ENCODE results near the gene STARD9.
A peak's percentile ranks its signal among the peaks of the same experiment; 100 is the strongest.
"Not testable (repeated sequence)": the region's sequence is repeated elsewhere in the genome, so short reads cannot be mapped to it uniquely, and the experiment has no call there.

The STARD9 gene

DNA sequence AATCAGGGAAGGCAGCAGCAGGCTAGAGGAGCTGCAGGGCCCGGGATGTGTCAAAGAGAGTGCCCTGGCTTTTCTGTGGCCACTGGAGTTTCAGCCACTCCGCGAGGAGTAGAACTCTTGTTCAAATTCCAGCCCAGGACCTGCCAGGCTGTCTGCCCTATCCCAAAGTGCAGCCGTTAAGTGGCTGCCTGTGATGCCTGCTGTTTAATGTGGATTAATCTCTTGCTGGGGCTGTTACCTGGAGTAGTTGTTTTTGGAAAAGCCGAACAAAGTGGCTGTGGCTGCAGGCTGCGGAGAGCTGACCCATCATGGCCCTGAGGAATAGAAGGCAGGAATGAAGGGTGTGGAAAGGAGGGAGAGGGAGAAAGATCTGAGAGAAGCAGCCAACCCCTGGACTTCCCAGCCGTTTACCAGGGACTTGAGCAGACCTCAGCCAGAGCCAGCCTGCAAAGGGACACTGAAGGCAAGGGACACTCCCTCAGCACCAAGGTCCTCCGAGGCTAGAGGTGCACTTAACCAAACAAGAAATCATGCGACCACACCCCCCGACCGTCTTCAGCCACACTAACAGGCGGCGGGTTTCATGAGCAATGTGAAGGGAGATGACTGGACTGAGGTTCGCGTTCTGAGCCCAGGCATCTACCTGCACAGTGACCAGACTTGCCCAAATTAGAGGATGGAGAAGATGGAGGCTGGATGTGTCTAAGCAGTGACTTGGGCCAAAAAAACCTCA lies 156.9 kb downstream of the STARD9 start:
- no peak for DNase-seq

DNA sequence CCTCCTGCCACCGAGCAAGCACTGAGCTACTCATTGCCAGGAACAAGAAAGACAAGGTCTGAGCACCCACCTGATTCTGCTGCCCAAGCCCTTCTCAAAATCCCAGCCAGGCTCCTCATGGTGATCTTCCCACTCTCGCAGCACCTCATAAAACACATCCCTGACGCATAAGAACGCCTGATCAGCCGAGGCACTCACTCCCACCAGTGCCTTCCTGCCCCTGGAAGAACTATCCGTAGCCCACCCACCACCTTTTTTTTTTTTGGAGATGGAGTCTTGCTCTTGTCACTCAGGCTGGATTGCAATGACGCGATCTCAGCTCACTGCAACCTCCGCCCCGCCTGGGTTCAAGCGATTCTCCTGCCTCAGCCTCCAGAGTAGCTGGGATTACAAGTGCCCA lies 157.6 kb downstream of the STARD9 start:
- no peak for DNase-seq

DNA sequence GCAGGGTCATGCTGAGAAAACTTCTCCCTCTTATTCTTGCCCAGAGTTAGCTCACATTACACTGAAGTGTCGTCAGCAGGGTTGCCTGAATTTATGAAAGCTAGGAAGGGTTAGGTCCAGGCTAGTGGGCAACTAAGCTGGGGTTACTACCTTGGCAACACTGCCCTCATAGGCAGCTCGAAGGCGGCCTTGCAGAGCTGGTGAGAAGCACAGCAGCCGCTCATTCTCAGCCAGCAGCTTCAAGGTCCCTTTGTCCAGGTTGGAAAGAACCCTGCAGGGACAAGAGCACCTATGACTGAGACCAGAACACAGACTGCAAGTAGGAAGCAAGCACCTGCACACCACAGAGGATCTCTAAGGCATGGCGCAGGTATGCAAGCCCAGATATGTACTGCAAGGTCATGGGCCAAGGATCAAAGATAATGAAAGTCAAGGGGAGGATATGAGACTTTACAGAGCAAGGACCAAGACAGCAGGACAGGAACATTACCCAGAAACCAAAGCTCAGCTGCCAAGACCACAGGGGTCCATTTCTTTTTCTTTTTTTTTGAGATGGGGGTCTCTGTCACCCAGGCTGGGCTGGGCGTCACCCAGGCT lies 158.8 kb downstream of the STARD9 start:
- DNase-seq, result no peak

DNA sequence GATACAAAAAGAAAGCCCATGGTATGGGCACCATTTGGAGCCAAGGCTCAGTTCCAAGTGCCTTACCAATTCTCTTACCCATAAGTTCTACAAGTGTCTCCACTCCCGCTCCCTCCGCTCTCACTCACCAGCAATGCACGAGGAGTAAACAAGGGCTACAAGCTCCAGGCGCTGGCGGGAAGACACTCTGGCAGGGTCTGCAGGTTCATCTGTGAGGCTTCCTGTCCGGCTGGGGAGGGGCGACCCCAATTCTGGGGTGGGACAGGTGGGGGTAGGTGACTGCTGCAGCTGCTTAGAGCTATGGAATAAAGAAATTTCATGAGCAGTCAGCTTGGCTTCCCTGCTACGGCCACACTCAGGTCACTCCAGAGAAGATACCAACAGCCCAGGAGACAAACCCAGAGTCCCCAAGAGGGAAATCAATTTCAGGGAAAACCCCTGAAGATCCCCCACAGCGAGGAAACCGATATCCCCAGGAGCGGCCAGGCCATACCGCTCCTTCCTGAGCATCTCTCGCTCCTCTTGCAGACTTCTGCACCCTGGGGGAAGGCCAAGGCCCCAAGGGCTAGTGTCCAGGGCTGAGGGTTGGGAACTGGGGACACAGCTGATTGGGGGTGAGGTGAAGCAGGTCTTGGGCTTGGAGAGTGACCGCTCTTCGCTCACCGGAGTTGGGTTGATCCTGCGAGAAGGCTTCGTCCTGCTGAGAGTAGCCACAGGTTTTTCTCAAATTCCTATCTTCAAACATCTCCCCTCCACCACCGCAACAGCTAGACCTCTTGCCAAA lies 160.2 kb downstream of the STARD9 start:
- DNase-seq, result no peak

DNA sequence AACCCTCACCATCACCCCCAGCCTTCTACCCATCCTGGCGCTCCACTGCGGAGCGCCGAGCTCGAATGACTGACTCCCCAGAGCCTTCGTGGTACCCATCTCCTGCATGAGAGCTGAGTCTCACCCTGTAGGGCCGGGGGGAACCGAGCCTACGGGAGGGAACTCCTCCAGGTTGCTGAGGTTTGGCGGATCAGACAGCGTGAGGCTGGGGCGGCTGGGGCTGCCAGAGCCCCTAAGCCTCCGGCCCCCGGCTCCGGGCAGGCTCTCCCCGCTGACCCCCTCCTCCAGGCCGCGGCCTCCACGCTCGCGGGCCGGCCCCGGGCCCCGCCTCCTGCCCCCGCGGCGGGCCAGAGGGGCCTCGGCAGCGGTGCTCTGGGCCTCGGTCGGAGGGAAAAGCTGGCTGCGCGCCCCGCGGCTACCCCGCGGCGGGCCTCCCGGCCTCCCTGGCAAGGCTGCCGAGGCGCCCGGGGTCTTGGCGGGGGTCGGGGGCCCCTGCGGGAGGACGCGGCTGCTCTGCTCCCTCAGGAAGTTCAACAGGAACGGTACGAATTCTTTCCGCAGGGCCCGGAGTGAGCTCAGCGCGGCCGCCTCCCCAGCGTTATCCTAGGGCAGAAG lies 160.9 kb downstream of the STARD9 start:
- peak; percentile 66 for DNase-seq

DNA sequence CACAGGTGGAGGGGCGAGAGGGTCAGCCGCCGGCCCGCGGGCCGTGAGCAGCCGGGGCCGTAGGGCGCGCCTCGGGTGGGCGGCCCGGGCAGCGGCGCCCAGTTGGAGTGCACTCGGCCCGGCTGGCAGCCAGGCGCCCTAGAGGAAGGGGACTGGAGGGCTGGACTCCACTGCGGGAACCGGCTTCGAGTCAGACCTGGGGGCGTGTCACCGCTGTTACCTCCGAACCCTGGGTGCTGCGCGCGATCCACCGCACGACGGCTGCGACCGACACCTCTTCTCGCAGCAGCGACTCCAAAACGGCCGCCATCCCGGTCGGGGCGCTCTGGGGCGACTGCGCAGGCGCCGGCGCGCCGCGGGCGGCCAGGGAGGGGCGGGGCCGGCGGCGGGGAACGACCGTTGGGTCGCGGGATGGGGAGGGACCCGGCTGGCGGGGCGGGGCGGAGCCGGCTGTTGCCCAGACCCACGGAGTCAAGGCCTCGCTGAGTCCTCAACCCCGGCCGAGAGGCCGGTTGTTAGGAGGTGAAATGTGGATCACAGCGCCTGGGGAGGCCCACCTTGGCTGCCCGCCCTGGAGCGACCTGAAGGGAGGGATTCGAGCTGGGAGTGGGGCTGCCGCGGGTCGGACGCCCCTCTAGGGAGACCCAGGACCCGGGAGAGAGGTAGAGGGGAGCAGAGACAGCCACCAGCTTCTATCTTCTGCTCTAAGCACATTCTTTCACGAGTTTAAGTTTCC lies 161.6 kb downstream of the STARD9 start, which contains the start of gene CDAN1:
TSS of gene CDAN1 (minus strand) at position 336 of the 736 bp plus-strand sequence. CDS start at position 310, 26 bp downstream.
- peak; percentile 98 for DNase-seq

DNA sequence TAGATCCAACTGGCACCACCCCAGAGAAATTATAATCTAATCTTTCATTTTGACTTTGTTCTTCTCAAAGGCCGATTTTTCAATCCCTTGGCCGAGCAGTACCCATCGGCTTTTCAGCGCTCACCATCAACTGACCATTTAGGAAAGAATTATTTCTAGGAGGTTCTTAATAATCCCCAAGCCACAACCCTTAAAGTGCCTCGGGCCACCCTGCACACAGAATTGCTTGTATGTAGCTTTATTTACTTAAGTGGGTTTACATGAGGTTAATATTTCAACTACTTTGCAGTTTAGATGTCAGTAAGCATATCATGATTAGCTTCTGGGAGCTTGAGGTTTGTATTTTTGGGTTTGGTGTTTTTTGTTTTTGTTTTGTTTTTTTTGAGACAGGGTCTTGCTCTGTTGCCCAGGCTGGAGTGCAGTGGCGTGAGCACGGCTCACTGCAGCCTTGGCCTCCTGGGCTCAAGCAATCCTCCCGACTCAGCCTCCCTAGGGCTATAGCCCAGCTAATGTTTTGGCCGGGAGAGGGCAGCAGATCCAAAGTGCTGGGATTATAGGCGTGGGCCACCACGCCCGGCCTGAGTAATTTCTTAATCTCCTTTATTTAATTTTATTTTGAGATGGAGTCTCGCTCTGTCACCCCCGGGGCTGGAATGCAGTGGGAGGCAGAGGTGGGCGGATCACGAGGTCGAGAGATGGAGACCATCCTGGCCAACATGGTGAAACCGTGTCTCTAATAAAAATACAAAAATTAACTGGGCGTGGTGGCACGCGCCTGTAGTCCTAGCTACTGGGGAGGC lies 162.3 kb downstream of the STARD9 start:
- no peak for DNase-seq

DNA sequence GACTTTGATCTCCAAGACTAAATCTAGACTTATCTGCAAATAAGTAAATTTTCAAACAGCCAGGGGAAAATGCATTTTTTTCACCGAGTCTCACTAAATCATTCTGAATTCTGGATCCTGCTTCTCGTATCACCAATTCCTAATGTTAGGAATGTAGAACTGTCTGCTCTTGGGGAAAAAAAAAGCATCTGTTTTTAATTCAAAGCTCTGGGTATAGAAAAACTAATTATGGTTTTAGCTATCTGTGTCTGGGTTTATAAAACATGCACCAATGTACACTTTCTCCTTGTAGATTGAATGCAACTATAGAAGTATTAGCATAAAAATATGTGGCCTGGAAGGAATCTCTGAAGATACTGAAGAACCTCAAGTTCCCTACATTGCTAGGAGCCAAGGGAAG lies 166.3 kb downstream of the STARD9 start:
- no peak for DNase-seq

DNA sequence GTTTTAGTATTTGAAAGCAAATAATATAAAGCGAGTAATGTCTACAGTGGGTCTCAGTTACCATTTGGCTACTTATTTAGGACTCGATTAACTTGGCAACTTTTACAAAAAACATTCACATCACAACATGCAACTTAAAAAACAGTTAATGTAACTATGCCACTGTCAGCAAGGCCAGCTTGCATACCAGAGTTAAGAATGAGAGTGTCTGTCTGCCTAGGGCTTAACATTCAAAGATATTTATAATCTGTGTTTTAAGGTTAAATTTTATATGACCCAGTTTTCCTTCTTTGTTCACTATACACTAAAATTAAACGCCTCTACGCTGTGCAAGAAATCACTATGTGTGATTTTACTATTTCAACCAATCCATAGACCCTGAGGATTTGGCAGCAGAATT lies 166.7 kb downstream of the STARD9 start:
- DNase-seq, result no peak

DNA sequence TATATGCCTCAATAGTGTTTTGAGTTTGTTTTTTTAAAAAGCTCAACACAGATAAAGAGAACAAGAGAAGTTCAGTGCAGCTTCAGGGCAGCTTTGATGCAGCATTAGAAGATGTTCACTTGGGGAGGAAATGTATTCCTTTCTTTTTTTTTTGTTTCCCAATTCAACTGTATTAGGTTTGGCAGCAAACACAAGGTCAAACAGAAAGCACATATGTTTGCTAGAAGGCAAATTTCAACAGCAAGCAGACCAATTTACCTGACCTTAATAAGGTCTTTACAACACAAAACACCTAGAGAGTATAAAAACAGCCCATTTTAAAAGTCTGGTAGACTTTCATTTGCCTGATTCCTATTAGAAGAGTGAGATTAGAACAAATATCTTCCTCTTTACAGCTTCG lies 168.8 kb downstream of the STARD9 start:
- DNase-seq, result no peak

DNA sequence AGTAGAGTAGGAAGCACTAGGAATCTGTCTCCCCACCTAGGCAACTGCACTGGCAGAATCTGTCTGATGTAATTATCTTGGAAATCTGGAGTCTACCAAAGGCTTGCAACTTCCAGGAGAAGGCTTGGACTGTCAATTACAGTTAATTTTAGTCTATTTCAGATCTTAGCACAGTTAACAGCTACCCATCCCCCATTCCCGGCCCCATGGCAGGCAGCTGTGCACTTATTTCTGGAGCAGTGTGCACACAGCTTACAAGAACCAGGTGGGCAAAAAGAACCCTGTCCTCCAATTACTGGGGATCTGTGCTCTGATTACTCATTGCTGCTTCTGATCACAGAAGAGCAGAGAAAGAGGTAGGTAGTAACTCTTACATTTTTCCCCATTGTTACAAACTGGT lies 173.9 kb downstream of the STARD9 start:
- DNase-seq, result no peak

DNA sequence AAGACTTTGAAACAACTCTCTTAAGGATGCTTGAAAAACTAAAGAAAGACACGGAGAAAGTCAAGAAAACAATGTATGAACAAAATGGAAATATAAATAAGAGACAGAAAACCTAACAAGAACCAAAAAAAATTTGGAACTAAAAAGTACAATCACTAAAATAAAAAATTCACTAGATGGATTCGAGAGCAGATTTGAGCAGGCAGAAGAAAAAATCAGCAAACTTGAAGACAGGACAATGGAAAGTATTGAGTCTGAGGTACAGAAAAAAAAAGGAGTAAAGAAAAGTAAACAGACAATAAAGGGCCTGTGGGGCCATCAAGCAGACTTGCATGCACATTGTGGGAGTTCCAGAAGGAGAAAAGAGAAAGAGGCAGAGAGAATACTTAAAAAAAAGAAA lies 174.9 kb downstream of the STARD9 start:
- no peak for DNase-seq

DNA sequence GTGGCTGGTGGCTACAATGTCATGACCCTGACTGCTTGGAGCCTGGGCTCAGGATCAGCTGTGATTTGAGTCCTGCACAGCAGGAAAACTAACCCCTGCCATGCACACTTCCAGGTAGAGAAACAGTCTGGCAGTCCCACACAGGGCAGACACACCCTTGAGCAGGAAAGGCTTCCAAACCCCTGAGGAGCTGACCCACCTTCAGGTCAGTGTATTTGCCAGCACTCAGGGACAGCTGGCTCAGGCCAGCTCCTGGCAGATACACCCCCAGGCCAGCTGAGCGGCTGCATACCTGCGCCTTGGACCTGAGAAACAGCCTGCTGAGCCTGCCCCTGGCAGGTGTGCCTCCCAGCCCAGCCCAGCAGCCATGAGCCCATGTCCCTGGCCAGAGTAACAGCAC lies 183.7 kb downstream of the STARD9 start:
- DNase-seq, result no peak

DNA sequence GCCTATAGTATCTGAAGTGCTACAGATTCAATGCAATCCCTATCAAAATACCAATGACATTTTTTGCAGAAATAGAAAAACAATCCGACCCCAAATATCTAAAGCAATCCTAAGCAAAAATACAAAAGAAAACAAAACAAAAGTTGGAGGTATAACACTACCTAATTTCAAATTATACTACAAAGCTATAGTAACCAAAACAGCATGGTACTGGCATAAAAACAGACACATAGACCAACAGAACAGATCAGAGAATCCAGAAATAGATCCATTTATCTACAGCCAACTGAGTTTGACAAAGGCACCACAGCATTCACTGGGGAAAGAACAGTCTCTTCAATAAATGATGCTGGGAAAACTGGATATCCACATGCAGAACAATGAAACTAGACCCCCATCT lies 185.4 kb downstream of the STARD9 start:
- no peak for DNase-seq

DNA sequence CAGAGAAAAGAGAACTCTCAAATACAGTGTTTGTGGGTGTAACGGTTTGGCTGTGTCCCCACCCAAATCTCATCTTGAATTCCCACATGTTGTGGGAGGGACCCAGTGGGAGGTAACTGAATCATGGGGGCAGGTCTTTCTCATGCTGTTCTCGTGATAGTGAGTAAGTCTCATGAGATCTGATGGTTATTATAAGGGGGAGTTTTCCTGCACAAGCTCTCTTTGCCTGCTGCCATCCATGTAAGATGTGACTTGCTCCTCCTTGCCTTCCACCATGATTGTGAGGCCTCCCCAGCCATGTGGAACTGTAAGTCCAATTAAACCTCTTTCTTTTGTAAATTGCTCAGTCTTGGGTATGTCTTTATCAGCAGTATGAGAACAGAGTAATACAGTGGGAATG lies 186.4 kb downstream of the STARD9 start:
- not testable (repeated sequence) for DNase-seq

DNA sequence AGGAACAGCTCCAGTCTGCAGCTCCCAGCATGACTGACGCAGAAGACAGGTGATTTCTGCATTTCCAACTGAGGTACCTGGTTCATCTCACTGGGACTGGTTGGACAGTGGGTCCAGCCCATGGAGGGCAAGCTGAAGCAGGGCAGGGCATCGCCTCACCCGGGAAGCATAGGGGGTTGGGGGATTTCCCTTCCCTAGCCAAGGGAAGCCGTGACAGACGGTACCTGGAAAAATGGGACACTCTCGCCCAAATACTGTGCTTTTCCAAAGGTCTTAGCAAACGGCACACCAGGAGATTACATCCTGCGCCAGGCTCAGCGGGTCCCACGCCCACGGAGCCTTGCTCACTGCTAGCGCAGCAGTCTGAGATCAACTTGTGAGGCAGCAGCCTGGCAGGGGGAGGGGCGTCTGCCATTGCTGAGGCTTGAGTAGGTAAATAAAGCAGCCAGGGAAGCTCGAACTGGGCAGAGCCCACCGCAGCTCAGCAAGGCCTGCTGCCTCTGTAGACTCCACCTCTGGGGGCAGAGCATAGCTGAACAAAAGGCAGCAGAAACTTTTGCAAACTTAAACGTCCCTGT lies 188.8 kb downstream of the STARD9 start:
- DNase-seq, result not testable (repeated sequence)

DNA sequence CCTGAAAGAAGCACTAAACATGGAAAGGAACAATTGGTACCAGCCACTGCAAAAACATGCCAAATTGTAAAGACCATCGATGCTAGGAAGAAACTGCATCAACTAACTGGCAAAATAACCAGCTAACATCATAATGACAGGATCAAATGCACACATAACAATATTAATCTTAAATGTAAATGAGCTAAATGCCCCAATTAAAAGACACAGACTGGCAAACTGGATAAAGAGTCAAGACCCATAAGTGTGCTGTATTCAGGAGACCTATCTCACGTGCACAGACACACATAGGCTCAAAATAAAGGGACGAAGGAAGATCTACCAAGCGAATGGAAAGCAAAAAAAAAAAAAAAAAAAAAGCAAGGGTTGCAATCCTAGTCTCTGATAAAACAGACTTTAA lies 190.7 kb downstream of the STARD9 start:
- DNase-seq, result not testable (repeated sequence)
